ENCODE data around the gene FCHO2. TPM values are rescaled to one million over a fixed set of nuclear protein-coding genes. Genes with fewer than 3 reads are reported as not detected.
A peak's percentile ranks its signal among the peaks of the same experiment; 100 is the strongest.
"Not testable (repeated sequence)": the region's sequence is repeated elsewhere in the genome, so short reads cannot be mapped to it uniquely, and the experiment has no call there.

The FCHO2 gene
- 3.0 TPM for polyA plus RNA-seq (2012; ENCODE audit: insufficient read depth, insufficient read length)

DNA sequence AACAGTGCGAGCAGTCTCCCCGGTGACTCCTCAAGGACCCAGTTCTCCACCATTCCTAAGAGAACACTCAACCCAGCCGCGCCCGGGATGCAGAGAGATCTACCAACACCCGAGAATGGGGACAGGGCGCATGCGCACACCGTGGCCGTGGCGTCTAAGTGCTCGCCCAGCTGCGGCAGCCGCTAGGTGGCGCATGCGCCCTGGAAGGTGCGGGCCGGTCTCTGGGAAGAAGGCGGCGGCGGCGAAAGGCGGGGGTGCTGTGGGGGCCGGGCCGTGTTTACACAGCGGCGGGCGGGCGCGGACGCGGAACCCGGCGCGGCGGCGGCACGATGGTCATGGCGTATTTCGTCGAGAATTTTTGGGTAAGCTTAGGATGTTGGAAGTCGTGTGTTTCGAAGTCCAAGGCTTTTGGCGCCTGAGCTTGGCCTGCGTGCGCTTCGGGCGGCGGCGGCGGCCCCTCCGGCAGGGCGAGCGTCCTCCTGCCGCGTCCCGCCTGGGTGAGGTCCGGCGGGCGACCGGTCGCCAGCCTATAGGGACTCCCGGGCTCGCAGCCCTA lies at the start of gene FCHO2:
FCHO2 (plus strand) TSS at position 274 of the 556 bp plus-strand sequence; CDS start at position 330, 56 bp downstream.
- peak within 1 kb of the TSS; percentile 57 for H3K4me3 ChIP-seq (ENCODE audit: low read length)
- DNase-seq (ENCODE audit: low read depth, low spot score) = peak; percentile 80

GRCh38 chr5:72906806-72907205 lies 49.0 kb upstream of the FCHO2 start:
- DNase-seq (ENCODE audit: low read depth, low spot score) = no peak
- no peak overlapping the region for H3K4me3 ChIP-seq (ENCODE audit: low read length)

DNA sequence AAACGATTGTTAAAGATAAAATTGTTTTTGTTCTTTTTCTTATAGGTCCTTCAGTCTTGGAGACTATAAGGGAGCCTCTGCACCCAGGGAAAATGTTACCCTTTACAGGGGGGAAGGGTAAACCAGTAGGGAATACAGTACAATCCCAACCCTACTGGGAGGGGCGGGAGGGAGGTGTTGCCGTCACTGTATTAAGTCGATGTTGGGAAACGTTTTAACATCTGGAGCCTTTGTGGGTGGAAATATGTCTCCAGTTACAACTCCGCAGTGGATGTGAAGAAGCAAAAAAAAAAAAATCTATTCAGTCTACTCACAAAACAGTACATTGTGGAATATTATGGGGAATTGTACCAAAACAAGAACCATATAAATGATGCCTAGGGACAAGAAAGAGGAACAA lies 47.2 kb upstream of the FCHO2 start:
- no peak for DNase-seq (ENCODE audit: low read depth, low spot score)
- H3K4me3 ChIP-seq (ENCODE audit: low read length) = no peak overlapping the region

DNA sequence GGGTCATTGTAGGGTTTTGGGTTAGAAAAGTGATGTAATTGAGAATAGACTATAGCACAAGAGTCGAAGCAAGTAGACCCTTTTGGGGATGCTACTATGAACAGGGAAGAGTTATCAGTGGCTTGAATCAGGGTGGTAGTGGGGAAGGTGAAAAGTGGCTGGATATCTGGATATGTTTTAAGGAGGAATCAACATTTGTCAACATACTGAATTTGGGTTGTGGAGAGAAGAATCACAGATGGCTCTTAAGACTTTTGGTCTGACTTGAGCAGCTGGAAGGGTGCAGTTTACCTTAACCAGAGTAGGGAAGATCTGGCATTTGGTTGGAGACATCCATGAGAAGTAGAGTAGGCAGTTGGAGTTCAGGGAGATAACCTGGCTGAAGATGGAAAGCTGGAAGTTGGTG lies 38.5 kb upstream of the FCHO2 start:
- DNase-seq (ENCODE audit: low read depth, low spot score) = no peak
- no peak overlapping the region for H3K4me3 ChIP-seq (ENCODE audit: low read length)

DNA sequence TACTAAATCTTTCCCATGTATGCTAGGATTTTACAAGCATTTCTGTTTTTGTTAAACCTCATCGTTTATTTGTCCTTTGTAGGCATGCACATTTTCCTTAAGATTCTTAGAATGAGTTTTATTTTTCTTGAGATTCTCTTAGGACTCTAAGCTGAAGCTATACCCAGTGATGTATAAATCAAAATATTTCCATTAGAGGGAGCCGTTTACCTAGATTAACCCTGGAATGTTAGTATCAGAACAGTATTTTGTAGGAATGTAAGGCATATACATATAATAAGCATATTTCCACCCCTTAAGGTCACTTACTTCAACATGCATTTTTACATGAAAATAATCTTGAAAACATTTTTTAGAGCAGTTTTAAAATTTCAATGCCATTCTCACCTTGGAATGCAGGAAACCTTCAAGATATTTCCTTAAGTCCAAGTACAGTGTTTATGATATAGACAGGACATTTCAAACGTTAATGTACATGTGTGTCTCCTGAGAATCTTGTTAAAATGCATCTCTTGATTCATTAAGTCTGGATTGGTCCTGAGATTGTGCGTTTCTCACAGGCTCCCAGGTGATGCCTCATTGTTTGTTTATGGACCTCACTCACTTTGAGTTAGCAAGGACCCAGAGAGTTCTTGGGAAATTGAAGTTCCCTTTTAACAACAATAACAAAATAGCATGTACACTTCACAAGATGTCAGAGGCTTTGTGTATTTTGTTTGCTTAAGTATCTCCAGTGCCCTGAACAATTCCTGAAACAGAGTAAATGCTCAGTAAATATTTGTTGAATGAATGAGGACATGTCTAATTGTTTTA lies 34.9 kb upstream of the FCHO2 start:
- no peak overlapping the region for H3K4me3 ChIP-seq (ENCODE audit: low read length)
- DNase-seq (ENCODE audit: low read depth, low spot score) = no peak

- H3K4me3 ChIP-seq (ENCODE audit: low read length) = no peak overlapping the region
- DNase-seq (ENCODE audit: low read depth, low spot score) = no peak
Observed at GRCh38 chr5:72921886-72922285, 34.0 kb upstream of the FCHO2 start.

DNA sequence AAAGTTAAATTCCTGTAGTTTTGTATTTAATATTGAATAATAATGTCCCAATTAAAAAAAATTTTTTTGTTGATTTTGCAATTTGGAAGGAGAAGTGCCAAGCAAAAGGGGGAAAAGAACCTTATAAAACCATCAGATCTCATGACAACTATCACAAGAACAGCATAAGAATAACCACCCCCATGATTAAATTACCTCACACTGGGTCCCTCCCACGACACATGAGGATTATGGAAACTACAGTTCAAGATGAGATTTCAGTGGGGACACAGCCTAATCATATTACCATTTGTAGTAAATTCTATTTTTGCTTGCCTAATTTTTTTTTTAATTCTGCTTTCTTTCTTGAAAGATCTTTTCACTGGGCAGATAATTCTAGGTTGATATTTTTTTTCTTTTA lies 33.4 kb upstream of the FCHO2 start:
- H3K4me3 ChIP-seq (ENCODE audit: low read length) = no peak overlapping the region
- no peak for DNase-seq (ENCODE audit: low read depth, low spot score)

- no peak for DNase-seq (ENCODE audit: low read depth, low spot score)
- no peak overlapping the region for H3K4me3 ChIP-seq (ENCODE audit: low read length)
Observed at GRCh38 chr5:72925336-72926010, 30.4 kb upstream of the FCHO2 start.

GRCh38 chr5:72932686-72933085 lies 23.2 kb upstream of the FCHO2 start:
- DNase-seq (ENCODE audit: low read depth, low spot score); H3K4me3 ChIP-seq (ENCODE audit: low read length): not testable (repeated sequence)

GRCh38 chr5:72934953-72935725 lies 20.7 kb upstream of the FCHO2 start:
- not testable (repeated sequence) for DNase-seq (ENCODE audit: low read depth, low spot score); H3K4me3 ChIP-seq (ENCODE audit: low read length)

- H3K4me3 ChIP-seq (ENCODE audit: low read length) = no peak overlapping the region
- DNase-seq (ENCODE audit: low read depth, low spot score) = no peak
Observed at GRCh38 chr5:72936893-72937292, 18.9 kb upstream of the FCHO2 start.

GRCh38 chr5:72937517-72938061 lies 18.3 kb upstream of the FCHO2 start:
- no peak for DNase-seq (ENCODE audit: low read depth, low spot score)
- H3K4me3 ChIP-seq (ENCODE audit: low read length) = no peak overlapping the region

DNA sequence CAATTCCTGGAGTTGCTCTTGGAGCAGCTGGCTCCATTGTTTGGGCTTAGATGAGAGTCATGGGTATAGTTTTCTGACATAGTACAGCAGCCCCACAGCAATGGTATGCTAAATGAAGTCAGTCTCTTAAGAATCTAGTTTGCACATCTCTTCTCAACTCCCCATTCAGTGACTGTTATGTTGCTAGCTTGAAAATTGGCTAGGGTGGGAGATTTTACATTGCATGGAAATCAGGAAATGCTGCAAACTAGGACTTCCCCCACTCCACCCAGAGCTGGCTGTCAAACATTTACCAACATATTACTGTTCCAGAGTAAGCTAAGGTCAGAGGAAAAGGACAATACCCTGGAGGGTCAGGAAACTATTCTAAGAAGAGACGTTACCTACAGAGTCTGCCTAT lies 17.6 kb upstream of the FCHO2 start:
- no peak for DNase-seq (ENCODE audit: low read depth, low spot score)
- H3K4me3 ChIP-seq (ENCODE audit: low read length) = no peak overlapping the region

DNA sequence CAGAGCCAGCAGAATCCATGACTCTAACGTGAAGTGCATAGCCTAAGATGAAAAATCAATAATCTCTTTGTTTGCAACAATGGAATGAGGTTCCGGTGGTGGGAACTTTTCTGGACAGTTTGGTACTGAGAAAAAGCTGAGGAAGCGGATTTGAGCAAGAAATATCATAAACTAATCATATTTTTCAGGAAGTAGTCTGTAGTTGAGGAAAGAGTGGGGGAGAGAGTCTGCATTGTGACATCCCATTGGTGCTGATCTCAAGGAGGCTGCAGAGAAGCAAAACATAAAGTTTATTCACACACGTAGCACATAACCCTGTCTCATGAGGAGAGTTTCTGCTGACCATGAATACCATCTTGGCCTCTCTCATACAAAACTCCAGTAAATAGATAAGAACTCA lies 15.8 kb upstream of the FCHO2 start:
- no peak for DNase-seq (ENCODE audit: low read depth, low spot score)
- no peak overlapping the region for H3K4me3 ChIP-seq (ENCODE audit: low read length)

DNA sequence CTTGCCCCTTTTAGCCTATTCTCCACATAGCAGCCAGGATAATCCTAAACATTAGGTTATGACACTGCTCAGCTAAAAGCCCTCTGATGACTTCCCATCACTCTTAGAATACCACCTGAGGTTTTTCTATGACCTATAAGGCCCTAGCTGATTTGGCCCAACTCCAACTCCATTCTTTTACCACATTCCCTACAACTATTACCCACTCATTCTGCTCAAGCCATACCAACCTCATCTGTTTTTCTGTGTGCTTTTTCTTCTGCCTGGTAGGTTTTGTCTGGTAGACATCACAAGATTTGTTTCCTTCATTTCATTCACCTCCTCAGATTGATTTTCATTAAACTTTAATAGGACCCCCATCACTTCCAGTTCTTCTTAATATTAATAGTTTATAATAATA lies 12.5 kb upstream of the FCHO2 start:
- DNase-seq (ENCODE audit: low read depth, low spot score) = no peak

GRCh38 chr5:72947498-72947897 lies 8.3 kb upstream of the FCHO2 start:
- DNase-seq (ENCODE audit: low read depth, low spot score) = no peak
- no peak overlapping the region for H3K4me3 ChIP-seq (ENCODE audit: low read length)

More for the DNA sequence above, 12.5 kb upstream of the FCHO2 start:
- no peak overlapping the region for H3K4me3 ChIP-seq (ENCODE audit: low read length)

DNA sequence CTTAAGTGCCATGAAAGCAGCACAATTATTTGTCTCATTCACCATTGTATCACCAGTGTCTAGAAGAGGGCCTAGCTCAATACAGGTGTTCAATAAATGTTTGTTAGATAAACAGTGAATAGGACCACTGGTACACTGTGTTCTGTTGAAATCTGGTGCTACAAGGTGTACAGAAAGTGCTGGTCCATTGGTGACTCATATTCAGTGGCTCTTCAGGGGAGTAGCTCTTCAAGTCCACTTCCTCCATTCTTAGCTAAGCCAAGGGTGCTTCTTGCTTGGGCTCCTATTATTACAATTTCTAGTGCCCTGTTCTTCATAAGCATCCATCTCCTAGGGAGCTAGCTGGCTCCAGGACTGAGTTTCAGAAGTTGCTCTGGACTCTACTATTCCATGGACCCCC lies 6.4 kb upstream of the FCHO2 start:
- no peak overlapping the region for H3K4me3 ChIP-seq (ENCODE audit: low read length)

GRCh38 chr5:72951671-72952468 lies 4.0 kb upstream of the FCHO2 start:
- no peak overlapping the region for H3K4me3 ChIP-seq (ENCODE audit: low read length)
- DNase-seq (ENCODE audit: low read depth, low spot score) = no peak

More for the DNA sequence above, 6.4 kb upstream of the FCHO2 start:
- DNase-seq (ENCODE audit: low read depth, low spot score) = no peak
